HG02678 (cell line): ENCODE results near the gene THG1L.
"Not testable (repeated sequence)": the region's sequence is repeated elsewhere in the genome, so short reads cannot be mapped to it uniquely, and the experiment has no call there.

Experiments
- ATAC-seq: cut with Tn5 transposase; IDR thresholded peaks from one replicate; pipeline ENCODE4 v1.9.1; 2021; ENCODE audit warnings: mild to moderate bottlenecking, moderate library complexity; ENCODE audit not compliant: unreplicated experiment

THG1L gene

GRCh38 chr5:157726607-157727006 is 4.6 kb upstream of the THG1L start:
- ATAC-seq, result not testable (repeated sequence)

GRCh38 chr5:157727858-157728257 is 3.4 kb upstream of the THG1L start:
- not testable (repeated sequence) for ATAC-seq

GRCh38 chr5:157729858-157730257 is 1.4 kb upstream of the THG1L start:
- ATAC-seq, result peak; percentile 57

GRCh38 chr5:157730900-157731271 is 334 bp upstream of the THG1L start:
- no peak for ATAC-seq

DNA sequence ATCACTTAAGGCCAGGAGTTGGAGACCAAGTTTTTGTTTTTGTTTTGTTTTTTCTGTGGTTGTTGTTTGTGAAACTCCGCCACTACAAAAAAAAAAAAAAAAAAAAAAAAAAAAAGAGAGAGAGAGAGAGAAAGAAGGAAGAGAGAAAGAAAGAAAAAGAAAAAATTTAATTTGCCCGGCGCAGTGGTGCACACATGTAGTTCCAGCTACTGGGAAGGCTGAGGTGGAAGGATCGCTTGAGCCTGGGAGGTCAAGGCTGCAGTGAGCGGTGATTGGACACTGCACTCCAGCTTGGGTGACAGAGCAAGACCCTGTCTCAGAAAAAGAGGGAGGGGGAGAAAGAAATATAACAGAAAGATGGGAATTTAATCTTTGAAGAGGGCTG is 902 bp downstream of the THG1L start:
- no peak for ATAC-seq

DNA sequence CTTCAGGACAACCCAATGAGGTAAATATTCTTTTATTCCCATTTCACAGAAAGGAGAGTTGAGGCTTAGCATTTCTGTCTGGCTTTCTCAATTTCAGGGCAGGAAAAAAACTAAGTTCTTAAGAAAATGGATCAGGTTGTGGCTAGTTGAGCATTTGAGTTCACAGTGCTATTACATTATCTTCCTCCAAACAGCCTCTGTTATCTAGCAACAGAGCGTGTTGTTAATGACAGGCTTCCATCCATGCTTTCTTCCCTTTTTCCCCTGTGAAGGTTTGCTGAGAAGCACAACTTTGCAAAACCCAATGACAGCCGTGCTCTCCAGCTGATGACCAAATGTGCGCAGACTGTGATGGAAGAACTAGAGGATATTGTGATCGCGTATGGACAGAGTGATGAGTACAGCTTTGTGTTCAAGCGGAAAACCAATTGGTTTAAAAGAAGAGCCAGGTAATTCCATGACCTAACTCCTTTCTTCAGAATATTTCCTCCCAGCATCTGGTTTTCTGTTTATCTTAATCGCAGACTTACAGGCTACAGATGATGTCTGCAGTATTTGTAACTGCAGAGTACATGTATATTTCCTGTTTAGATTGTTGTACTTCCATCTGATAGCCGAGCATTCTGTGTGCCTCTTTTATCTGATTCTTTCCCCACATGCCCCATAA is 1.5 kb downstream of the THG1L start:
- ATAC-seq, result no peak

- ATAC-seq, result no peak
These were observed 3.2 kb downstream of the THG1L start for GRCh38 chr5:157734436-157734835.

DNA sequence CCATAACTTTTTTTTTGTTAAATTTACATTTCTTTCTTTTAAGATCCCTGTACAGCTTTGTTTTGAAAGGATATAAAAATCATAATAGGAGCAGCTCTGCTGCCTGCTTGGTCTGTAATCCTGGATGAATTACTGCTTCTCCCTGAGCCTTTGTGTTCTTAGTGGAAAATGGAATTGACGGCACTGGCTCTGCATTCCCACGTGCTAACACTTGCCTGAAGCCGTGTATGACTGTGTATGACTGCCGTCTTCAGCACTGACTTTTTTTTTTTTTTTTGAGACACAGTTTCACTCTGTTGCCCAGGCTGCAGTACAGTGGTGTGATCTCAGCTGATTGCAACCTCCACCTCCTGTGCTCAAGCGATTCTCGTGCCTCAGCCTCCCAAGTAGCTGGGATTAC is 4.8 kb downstream of the THG1L start:
- no peak for ATAC-seq

GRCh38 chr5:157739388-157740228 is 8.4 kb downstream of the THG1L start:
- no peak for ATAC-seq

GRCh38 chr5:157740229-157740610 is 9.0 kb downstream of the THG1L start:
- no peak for ATAC-seq

DNA sequence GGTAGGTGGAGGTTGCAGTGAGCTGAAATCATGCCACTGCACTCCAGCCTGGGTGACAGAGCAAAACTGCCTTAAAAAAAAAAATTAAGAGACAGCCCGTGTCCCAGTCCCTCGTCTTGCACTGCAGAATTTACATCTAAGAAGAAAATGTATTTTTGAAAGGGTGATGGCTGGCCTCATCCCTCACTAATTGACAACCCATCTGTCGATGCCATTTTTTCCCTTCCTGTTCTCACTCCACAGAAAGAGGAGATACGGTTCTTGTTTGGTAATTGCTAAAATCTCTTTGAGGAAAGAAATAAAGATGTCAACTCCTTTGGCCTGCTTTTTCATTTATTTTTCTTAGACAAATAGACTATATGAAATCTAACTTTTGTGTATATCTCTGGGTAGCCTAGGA is 9.9 kb downstream of the THG1L start:
- no peak for ATAC-seq

DNA sequence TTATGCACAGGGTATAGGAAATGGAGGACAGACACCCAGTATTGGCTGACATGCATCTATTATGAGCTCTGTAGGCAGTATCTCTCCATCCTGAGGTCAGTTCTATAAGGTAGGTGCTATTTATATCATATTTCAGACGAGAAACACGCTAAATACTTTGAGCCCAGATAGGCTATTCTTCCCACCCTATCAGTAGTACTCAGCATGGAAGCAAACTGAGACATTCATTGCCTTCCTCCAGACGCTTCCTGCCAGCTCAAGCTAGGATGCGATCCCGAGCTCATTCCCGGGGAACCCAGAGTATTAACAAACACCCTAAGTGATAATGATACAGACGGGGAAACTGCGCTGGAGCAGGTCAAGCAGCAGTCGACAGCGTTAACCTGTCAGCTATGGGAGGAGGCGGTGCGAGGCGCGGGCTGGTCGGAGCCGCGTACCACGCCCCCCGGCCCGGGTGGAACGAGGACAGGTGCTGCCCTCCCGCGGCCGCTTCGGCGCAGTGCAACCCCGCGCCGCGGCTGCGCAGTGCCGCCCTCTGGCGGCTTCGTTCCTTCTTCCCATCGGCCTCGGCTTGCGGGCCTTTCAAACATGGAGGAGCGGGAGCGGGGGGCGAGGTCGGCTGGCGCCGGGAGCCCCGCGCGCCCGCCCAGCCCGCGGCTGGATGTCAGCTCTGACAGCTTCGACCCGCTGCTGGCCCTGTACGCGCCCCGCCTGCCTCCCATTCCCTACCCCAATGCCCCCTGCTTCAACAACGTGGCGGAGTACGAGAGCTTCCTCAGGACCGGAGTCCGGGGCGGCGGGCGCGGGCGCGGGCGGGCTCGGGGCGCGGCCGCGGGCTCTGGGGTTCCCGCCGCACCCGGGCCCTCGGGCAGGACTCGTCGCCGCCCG is 12.2 kb downstream of the THG1L start, which contains the start of gene LSM11:
LSM11 (plus strand) TSS at position 550 of the 888 bp plus-strand sequence; CDS start at position 589, 39 bp downstream.
- peak; percentile 93 for ATAC-seq

- ATAC-seq, result peak; percentile 28
These were observed 13.1 kb downstream of the THG1L start for GRCh38 chr5:157744051-157745011.

GRCh38 chr5:157745041-157745456 is 13.8 kb downstream of the THG1L start:
- ATAC-seq, result no peak

DNA sequence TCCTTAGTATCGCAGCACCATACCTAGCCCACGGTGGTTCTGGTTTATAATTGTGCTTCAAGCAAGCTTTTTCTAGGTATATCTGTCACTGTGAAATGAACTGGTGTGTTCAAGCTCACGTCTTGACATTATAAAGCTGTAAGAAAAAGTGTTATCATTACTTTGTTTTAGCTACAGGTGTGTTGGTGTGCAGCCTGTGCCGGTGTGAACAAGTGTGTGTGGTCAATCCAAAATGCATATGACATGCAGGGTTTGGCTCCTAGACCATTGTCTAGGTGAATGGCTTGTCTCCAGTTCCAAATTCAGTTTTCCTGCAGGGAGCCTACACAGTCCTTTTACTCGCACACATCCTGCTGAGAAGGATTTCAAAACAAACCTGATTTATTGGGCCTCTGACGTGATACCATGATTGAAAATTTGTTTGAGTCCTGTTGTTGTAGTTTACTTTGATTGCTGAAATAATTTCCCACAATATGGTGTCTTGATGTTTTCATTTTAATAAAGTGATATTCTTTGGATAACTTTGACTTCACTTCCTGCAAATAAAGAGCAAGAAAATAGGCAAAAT is 16.0 kb downstream of the THG1L start:
- ATAC-seq, result no peak

GRCh38 chr5:157747766-157748700 is 16.8 kb downstream of the THG1L start:
- no peak for ATAC-seq

DNA sequence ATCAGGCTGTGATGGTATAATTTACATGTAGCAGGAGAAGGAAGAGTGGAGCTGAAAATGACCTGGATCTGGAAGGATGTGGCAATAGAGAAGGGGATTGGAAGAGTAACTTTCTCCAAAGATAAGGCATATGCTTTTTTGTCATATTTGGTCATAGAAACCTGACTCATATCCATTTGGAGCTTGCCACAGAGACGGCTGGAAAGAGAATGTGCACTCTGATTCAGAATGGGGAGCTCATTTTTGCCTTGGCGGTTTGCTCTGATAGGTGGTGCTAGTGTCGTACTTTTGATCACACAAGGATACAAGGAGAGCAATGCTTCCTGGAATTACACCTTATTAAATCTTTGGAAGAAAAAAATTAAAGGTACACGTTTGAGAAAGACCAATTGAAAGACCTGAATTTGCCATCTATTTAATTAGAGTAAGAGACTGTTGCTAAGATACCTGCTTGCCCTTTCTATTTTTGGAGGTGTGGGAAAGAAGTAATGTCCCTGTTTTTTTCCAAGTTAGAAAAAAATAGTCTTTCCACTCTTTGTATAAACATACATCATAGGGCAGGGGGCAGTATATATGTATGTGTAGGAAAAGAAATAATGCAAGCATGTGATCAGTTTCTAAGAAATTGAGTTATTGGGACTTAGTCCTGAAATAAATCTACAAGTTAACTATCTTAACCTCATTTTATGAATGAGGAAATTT is 17.7 kb downstream of the THG1L start:
- ATAC-seq, result no peak

- no peak for ATAC-seq
These were observed 18.2 kb downstream of the THG1L start for GRCh38 chr5:157749462-157749799.
